ENCODE results near the gene PDE2A.

The PDE2A gene

GRCh38 chr11:72682238-72682857 lies 8.1 kb upstream of the PDE2A start:
- Histone ChIP-seq H3K9me3 (ENCODE audit: insufficient read depth, low read length) (no peaks in the 10 kb centered on the region), H3K36me3 (ENCODE audit: insufficient read depth, insufficient read length, low read length) (peaks cover 24% of the 10 kb centered on the region), H3K4me3 (ENCODE audit: insufficient read length, low read depth) (no peak overlapping the region), H3K27me3 (ENCODE audit: insufficient read depth, insufficient read length) (peaks cover 13% of the 10 kb centered on the region), H3K9ac (ENCODE audit: insufficient read length, low read depth) (no peak overlapping the region), H3K4me1 (ENCODE audit: insufficient read depth, insufficient read length) (peaks cover 18% of the 10 kb centered on the region)
- TF ChIP-seq SUZ12 (IDR thresholded peaks at IDR 0.05; ENCODE audit: extremely low read depth, insufficient read depth, insufficient read length): no peak
- TF ChIP-seq YY1 (IDR thresholded peaks at IDR 0.05; ENCODE audit: insufficient read depth, insufficient read length): no peak
- TF ChIP-seq ZNF274 (IDR thresholded peaks at IDR 0.05; ENCODE audit: low read depth, low read length): no peak
- no peak for DNase-seq (ENCODE audit: low read depth, low spot score)

GRCh38 chr11:72681226-72682153 lies 7.3 kb upstream of the PDE2A start:
- no peaks in the 10 kb centered on the region for H3K9me3 ChIP-seq (ENCODE audit: insufficient read depth, low read length)
- DNase-seq (ENCODE audit: low read depth, low spot score): no peak
- H3K27me3 ChIP-seq (ENCODE audit: insufficient read depth, insufficient read length): peaks cover 18% of the 10 kb centered on the region
- peaks cover 20% of the 10 kb centered on the region for H3K36me3 ChIP-seq (ENCODE audit: insufficient read depth, insufficient read length, low read length)
- TF ChIP-seq ZNF274 (IDR thresholded peaks at IDR 0.05; ENCODE audit: low read depth, low read length) (no peak), YY1 (IDR thresholded peaks at IDR 0.05; ENCODE audit: insufficient read depth, insufficient read length) (no peak), SUZ12 (IDR thresholded peaks at IDR 0.05; ENCODE audit: extremely low read depth, insufficient read depth, insufficient read length) (no peak)
- peaks cover 18% of the 10 kb centered on the region for H3K4me1 ChIP-seq (ENCODE audit: insufficient read depth, insufficient read length)
- peak overlapping the region; percentile 32 for H3K9ac ChIP-seq (ENCODE audit: insufficient read length, low read depth)
- no peak overlapping the region for H3K4me3 ChIP-seq (ENCODE audit: insufficient read length, low read depth)

DNA sequence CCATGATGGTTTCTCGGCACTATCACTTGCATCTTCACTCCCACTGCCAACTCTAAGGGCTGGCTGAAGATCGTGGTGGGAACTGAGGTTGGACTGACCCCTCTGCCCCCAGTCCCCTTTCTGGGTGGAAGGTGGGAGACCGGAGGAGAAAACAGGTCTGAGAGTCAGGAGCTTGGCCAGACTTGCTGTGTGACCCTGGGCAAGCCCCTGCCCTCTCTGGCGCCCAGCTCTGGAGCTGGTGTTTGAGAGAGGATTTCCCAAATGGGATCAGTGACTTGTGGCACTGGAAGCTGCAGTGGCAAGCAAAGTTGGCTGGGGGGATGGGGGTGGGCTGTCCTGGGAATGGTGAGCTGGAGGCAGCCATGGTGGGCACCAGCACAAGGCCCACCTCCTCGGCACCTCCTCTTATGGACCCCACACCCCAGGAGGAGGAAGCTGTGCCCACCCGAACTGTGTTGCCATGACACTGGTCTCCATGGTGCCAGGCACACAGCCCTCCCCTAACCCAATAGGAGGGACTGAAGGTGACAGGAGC lies 6.5 kb upstream of the PDE2A start:
- H3K9me3 ChIP-seq (ENCODE audit: insufficient read depth, low read length): no peaks in the 10 kb centered on the region
- no peak for DNase-seq (ENCODE audit: low read depth, low spot score)
- peaks cover 23% of the 10 kb centered on the region for H3K4me1 ChIP-seq (ENCODE audit: insufficient read depth, insufficient read length)
- no peak overlapping the region for H3K9ac ChIP-seq (ENCODE audit: insufficient read length, low read depth)
- H3K27me3 ChIP-seq (ENCODE audit: insufficient read depth, insufficient read length): peaks cover 25% of the 10 kb centered on the region
- no peak overlapping the region for H3K4me3 ChIP-seq (ENCODE audit: insufficient read length, low read depth)
- TF ChIP-seq ZNF274 (IDR thresholded peaks at IDR 0.05; ENCODE audit: low read depth, low read length) (no peak), YY1 (IDR thresholded peaks at IDR 0.05; ENCODE audit: insufficient read depth, insufficient read length) (no peak), SUZ12 (IDR thresholded peaks at IDR 0.05; ENCODE audit: extremely low read depth, insufficient read depth, insufficient read length) (no peak)
- peaks cover 12% of the 10 kb centered on the region for H3K36me3 ChIP-seq (ENCODE audit: insufficient read depth, insufficient read length, low read length)

DNA sequence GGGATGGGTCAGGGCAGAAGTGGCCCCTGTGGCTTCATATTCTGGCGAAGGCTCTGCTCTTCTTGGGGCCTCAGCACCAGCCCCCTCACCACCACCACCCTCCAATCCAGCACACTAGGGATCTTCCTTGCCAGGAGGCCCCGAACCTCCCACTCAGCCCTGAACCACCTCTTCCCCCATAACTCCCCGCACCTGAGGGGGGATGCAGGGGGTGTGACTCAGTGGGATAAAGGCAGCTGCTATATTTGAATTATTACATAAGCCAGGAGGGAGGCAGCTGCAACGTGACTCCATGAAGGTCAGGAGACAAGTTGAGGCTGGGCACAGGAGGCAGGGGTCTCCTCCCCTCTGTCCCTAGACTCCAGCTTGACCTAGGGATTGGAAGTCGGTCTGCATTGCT lies 5.6 kb upstream of the PDE2A start:
- Histone ChIP-seq H3K9me3 (ENCODE audit: insufficient read depth, low read length) (no peaks in the 10 kb centered on the region), H3K4me1 (ENCODE audit: insufficient read depth, insufficient read length) (peaks cover 25% of the 10 kb centered on the region), H3K4me3 (ENCODE audit: insufficient read length, low read depth) (no peak overlapping the region), H3K36me3 (ENCODE audit: insufficient read depth, insufficient read length, low read length) (peaks cover 5% of the 10 kb centered on the region), H3K9ac (ENCODE audit: insufficient read length, low read depth) (no peak overlapping the region), H3K27me3 (ENCODE audit: insufficient read depth, insufficient read length) (peaks cover 25% of the 10 kb centered on the region)
- no peak for DNase-seq (ENCODE audit: low read depth, low spot score)
- TF ChIP-seq YY1 (IDR thresholded peaks at IDR 0.05; ENCODE audit: insufficient read depth, insufficient read length): no peak
- TF ChIP-seq SUZ12 (IDR thresholded peaks at IDR 0.05; ENCODE audit: extremely low read depth, insufficient read depth, insufficient read length): no peak
- TF ChIP-seq ZNF274 (IDR thresholded peaks at IDR 0.05; ENCODE audit: low read depth, low read length): no peak

GRCh38 chr11:72678524-72678923 lies 4.3 kb upstream of the PDE2A start:
- no peaks in the 10 kb centered on the region for H3K9me3 ChIP-seq (ENCODE audit: insufficient read depth, low read length)
- no peak overlapping the region for H3K9ac ChIP-seq (ENCODE audit: insufficient read length, low read depth)
- H3K4me3 ChIP-seq (ENCODE audit: insufficient read length, low read depth): no peak overlapping the region
- DNase-seq (ENCODE audit: low read depth, low spot score): no peak
- peaks cover 25% of the 10 kb centered on the region for H3K27me3 ChIP-seq (ENCODE audit: insufficient read depth, insufficient read length)
- H3K36me3 ChIP-seq (ENCODE audit: insufficient read depth, insufficient read length, low read length): peaks cover 5% of the 10 kb centered on the region
- H3K4me1 ChIP-seq (ENCODE audit: insufficient read depth, insufficient read length): peaks cover 22% of the 10 kb centered on the region
- TF ChIP-seq YY1 (IDR thresholded peaks at IDR 0.05; ENCODE audit: insufficient read depth, insufficient read length): no peak
- no peak for TF ChIP-seq ZNF274 (IDR thresholded peaks at IDR 0.05; ENCODE audit: low read depth, low read length)
- no peak for TF ChIP-seq SUZ12 (IDR thresholded peaks at IDR 0.05; ENCODE audit: extremely low read depth, insufficient read depth, insufficient read length)

DNA sequence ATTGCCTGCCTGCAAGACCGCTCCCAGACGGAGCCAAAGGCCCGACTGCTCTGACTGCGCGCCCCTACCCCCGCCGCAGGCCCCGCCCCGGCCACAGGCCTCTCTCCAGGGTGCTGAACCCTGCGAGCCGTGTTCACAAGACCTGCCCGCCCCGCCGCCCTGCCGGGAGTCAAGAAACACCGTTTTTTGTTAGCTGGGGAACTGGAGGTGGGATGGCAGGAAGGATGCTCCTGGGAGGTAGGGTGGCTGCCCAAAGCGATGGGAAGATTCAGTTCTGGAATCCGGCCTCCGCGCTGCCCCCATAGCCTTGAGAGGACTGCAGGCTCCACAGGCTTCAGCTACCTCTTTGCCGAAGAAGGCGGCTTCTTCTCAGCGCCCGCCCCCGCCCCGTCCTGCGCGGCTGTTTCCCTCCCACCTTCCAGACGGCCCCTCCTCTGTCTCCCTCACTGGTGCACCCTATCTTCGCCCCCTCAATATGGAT lies 2.7 kb upstream of the PDE2A start:
- TF ChIP-seq YY1 (IDR thresholded peaks at IDR 0.05; ENCODE audit: insufficient read depth, insufficient read length) (no peak), SUZ12 (IDR thresholded peaks at IDR 0.05; ENCODE audit: extremely low read depth, insufficient read depth, insufficient read length) (no peak), ZNF274 (IDR thresholded peaks at IDR 0.05; ENCODE audit: low read depth, low read length) (no peak)
- peak; percentile 79 for DNase-seq (ENCODE audit: low read depth, low spot score)
- H3K36me3 ChIP-seq (ENCODE audit: insufficient read depth, insufficient read length, low read length): no peaks in the 10 kb centered on the region
- peaks cover 24% of the 10 kb centered on the region for H3K4me1 ChIP-seq (ENCODE audit: insufficient read depth, insufficient read length)
- H3K4me3 ChIP-seq (ENCODE audit: insufficient read length, low read depth): no peak overlapping the region
- peaks cover 25% of the 10 kb centered on the region for H3K27me3 ChIP-seq (ENCODE audit: insufficient read depth, insufficient read length)
- H3K9ac ChIP-seq (ENCODE audit: insufficient read length, low read depth): no peak overlapping the region
- no peaks in the 10 kb centered on the region for H3K9me3 ChIP-seq (ENCODE audit: insufficient read depth, low read length)

GRCh38 chr11:72675221-72675620 lies 999 bp upstream of the PDE2A start:
- TF ChIP-seq SUZ12 (IDR thresholded peaks at IDR 0.05; ENCODE audit: extremely low read depth, insufficient read depth, insufficient read length) (no peak), YY1 (IDR thresholded peaks at IDR 0.05; ENCODE audit: insufficient read depth, insufficient read length) (no peak), ZNF274 (IDR thresholded peaks at IDR 0.05; ENCODE audit: low read depth, low read length) (no peak)
- Histone ChIP-seq H3K9me3 (ENCODE audit: insufficient read depth, low read length) (no peaks in the 10 kb centered on the region), H3K9ac (ENCODE audit: insufficient read length, low read depth) (no peak overlapping the region), H3K4me1 (ENCODE audit: insufficient read depth, insufficient read length) (peaks cover 27% of the 10 kb centered on the region), H3K4me3 (ENCODE audit: insufficient read length, low read depth) (no peak overlapping the region), H3K27me3 (ENCODE audit: insufficient read depth, insufficient read length) (peaks cover 25% of the 10 kb centered on the region), H3K36me3 (ENCODE audit: insufficient read depth, insufficient read length, low read length) (no peaks in the 10 kb centered on the region)
- DNase-seq (ENCODE audit: low read depth, low spot score): no peak

Measured in NT2/D1 (cell line).